Lung (tissue), 12 donors: ENCODE measurements around the gene C10orf53. TPM values are rescaled to one million over a fixed set of nuclear protein-coding genes. Genes with fewer than 3 reads are reported as not detected.
A peak's percentile ranks its signal among the peaks of the same experiment; 100 is the strongest.

Experiments used
- ATAC-seq: fragments of 200-7000 bp; cut with Tn5 transposase; one replicate; pipeline ENCODE4 v1.9.1; 2020; ENCODE audit warnings: moderate number of reproducible peaks; ENCODE audit not compliant: insufficient read depth, low FRiP score
- DNase-seq, 3 donors: peaks; one replicate each; pipeline ENCODE4 v3.0.0-alpha.2; 2013 to 2017
- H3K27ac ChIP-seq, 2 donors: one replicate each; pipeline ENCODE4 v1.5.1; 2013; ENCODE audit warnings: mild to moderate bottlenecking in 2 of 2, moderate library complexity in 2 of 2, control low read depth in 1 of 2, inconsistent platforms in 1 of 2, low read depth in 1 of 2, low read length in 1 of 2
- H3K27me3 ChIP-seq, 3 donors: one replicate each; pipeline ENCODE4 v1.5.1; 2013; ENCODE audit warnings: low read length in 2 of 3; ENCODE audit not compliant: control insufficient read depth in 3 of 3, insufficient read depth in 3 of 3
- H3K36me3 ChIP-seq, 4 donors: one replicate each; pipeline ENCODE4 v1.5.1; 2013; ENCODE audit warnings: low read length in 4 of 4, mild to moderate bottlenecking in 1 of 4, moderate library complexity in 1 of 4; ENCODE audit not compliant: control insufficient read depth in 4 of 4, insufficient read depth in 4 of 4
- H3K4me1 ChIP-seq, 5 donors: one replicate each; pipeline ENCODE4 v1.5.1; 2013; ENCODE audit warnings: low read length in 5 of 5, mild to moderate bottlenecking in 2 of 5, moderate library complexity in 1 of 5; ENCODE audit not compliant: control insufficient read depth in 5 of 5, insufficient read depth in 5 of 5
- H3K4me3 ChIP-seq: one replicate; pipeline ENCODE4 v1.5.1; 2013; ENCODE audit warnings: mild to moderate bottlenecking, control low read depth, moderate library complexity
- H3K9ac ChIP-seq, 2 donors: one replicate each; pipeline ENCODE4 v1.5.1; 2013; ENCODE audit warnings: low read length in 2 of 2, control low read depth in 1 of 2; ENCODE audit not compliant: insufficient read depth in 1 of 2
- H3K9me3 ChIP-seq, 4 donors: one replicate each; pipeline ENCODE4 v1.5.1; 2013; ENCODE audit warnings: low read length in 3 of 4, mild to moderate bottlenecking in 1 of 4, moderate library complexity in 1 of 4; ENCODE audit not compliant: control insufficient read depth in 4 of 4, insufficient read depth in 3 of 4
- CTCF ChIP-seq: IDR thresholded peaks from 2 replicates; pipeline ENCODE4 v1.5.1; 2012; ENCODE audit warnings: mild to moderate bottlenecking; ENCODE audit errors: control extremely low read depth, extremely low read depth
- WGBS, 2 donors: extraction: QIAGEN DNeasy Blood & Tissue Kit; methylation state at CpG; one replicate each; pipeline ENCODE4 v1.1.7; 2013; 5-methylcytosine and 5-hydroxymethylcytosine counted together
- polyA plus RNA-seq, 2 donors: library from polyadenylated mRNA; stranded (reverse); fragments of 200-250 nt; gene quantifications; one replicate each; pipeline ENCODE4 v1.2.1, GENCODE V29; 2013
- total RNA-seq, 2 donors: library from RNA; depleted of rRNA in 1 of 2; stranded (reverse); fragments of >200 nt in 1 of 2; gene quantifications; one replicate each; pipeline ENCODE4 v1.2.1, GENCODE V29; 2014 to 2021
- donor health status: control.
- donor health status: control.
- donor health status: Bipolar disorder and iron deficiency.
- donor health status: healthy.
- donor health status: DM: yes; HTN: yes; CAD: no.

The C10orf53 gene
- total and polyA plus RNA-seq, 4 donors = 0.09 to 0.11 TPM; not detected in 2

- Histone ChIP-seq H3K9me3 (peaks cover 0 to 2% (median 0%) of the 10 kb centered on the region in 4 donors), H3K4me3 (no peak overlapping the region), H3K9ac (no peak overlapping the region), H3K36me3 (no peaks in the 10 kb centered on the region), H3K27ac (no peak overlapping the region), H3K4me1 (peaks cover 0 to 2% (median 0%) of the 10 kb centered on the region in 5 donors), H3K27me3 (no peaks in the 10 kb centered on the region)
- ATAC-seq (no peak), DNase-seq (no peak)
- 71 to 75% methylated on average over 7 of the region's 7 CpGs for WGBS, 2 donors
- TF ChIP-seq CTCF = no peak
Measured at GRCh38 chr10:49741108-49741995, 61.9 kb downstream of the C10orf53 start.

- peaks cover 0 to 2% (median 0%) of the 10 kb centered on the region in 4 donors for H3K9me3 ChIP-seq
- 83 to 92% methylated on average over 23 of the region's 23 CpGs for WGBS, 2 donors
- no peaks in the 10 kb centered on the region for H3K27me3 ChIP-seq
- no peak for TF ChIP-seq CTCF
- H3K9ac ChIP-seq = no peak overlapping the region
- H3K27ac ChIP-seq = no peak overlapping the region
- no peak for DNase-seq
- H3K36me3 ChIP-seq = no peaks in the 10 kb centered on the region
- H3K4me1 ChIP-seq = peaks cover 0 to 2% (median 0%) of the 10 kb centered on the region in 5 donors
- ATAC-seq = peak; percentile 8
- no peak overlapping the region for H3K4me3 ChIP-seq
Measured at GRCh38 chr10:49742683-49743463, 63.4 kb downstream of the C10orf53 start.

GRCh38 chr10:49743464-49744075 is 64.1 kb downstream of the C10orf53 start:
- H3K27me3 ChIP-seq = no peaks in the 10 kb centered on the region
- no peak for DNase-seq
- TF ChIP-seq CTCF = no peak
- WGBS, 2 donors = 88 to 90% methylated on average over 19 of the region's 19 CpGs
- H3K36me3 ChIP-seq = no peaks in the 10 kb centered on the region
- H3K9me3 ChIP-seq = peaks cover 0 to 2% (median 0%) of the 10 kb centered on the region in 4 donors
- no peaks in the 10 kb centered on the region for H3K4me1 ChIP-seq
- no peak for ATAC-seq
- no peak overlapping the region for H3K27ac ChIP-seq
- H3K4me3 ChIP-seq = no peak overlapping the region
- no peak overlapping the region for H3K9ac ChIP-seq
